IPS-18c (cell line): Measurements from ENCODE around the gene ALOX5.
"Not testable (repeated sequence)": the region's sequence is repeated elsewhere in the genome, so short reads cannot be mapped to it uniquely, and the experiment has no call there.

Source experiments
- H3K4me3 ChIP-seq: 2 replicates; pipeline ENCODE4 v1.7.0; 2013; ENCODE audit warnings: low read depth, mild to moderate bottlenecking, low read length, moderate library complexity; ENCODE audit not compliant: insufficient read depth
- H3K9me3 ChIP-seq: one replicate; pipeline ENCODE4 v1.6.1; 2013; ENCODE audit warnings: mild to moderate bottlenecking, low read length, moderate library complexity; ENCODE audit not compliant: control insufficient read depth, insufficient read depth

ALOX5 gene

DNA sequence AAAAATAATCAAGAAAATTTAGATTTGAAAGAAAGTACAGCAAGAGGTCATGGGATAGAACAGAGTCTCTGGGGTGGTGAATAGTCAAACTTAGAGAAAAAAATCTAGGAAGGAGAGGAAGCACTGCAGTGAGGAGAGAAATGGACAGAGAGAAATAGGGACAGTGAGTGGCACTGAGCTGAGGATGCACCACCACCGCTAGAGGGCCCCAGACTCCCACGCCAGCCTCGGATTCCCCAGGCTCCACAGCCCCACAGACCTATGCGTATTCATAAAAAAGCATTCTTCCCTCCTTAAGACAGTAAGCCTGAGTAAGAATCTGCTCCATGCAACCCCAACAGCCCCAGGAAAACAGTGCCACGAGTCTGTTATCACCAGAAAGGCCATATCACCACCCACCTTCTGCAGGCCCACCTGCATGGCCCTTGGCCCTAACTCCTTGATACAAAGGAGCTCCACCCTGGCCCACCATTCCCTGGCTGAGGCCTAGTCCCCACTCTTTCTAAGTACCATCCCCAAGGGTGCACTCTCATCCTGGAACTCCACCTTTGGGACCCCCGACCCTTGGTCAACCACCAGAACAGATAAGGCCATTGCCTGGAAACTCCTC is 91.0 kb downstream of the ALOX5 start:
- no peak overlapping the region for H3K4me3 ChIP-seq

GRCh38 chr10:45466784-45467183 is 92.8 kb downstream of the ALOX5 start:
- no peak overlapping the region for H3K4me3 ChIP-seq

More for the DNA sequence above, 91.0 kb downstream of the ALOX5 start:
- H3K9me3 ChIP-seq, result no peaks in the 10 kb centered on the region

DNA sequence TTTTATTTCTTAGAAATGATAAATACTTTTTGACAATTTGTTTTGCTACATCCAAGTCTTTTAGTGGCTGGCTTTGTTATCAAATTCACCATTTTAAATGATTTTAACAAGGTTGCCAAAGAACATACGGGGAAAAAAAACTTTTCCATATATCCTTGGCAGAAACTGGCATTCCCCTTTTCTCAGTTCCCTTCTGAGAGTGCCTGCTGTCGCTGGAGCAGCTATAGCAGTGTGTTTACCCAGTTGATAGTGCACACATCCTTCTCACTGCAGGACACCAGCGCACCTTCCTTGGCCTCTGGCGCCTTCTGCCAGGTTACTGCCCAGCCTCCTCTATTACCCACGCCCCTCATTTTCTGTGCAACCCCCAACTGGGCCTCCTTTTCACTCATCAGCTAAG is 94.1 kb downstream of the ALOX5 start:
- Histone ChIP-seq H3K9me3 (no peaks in the 10 kb centered on the region), H3K4me3 (no peak overlapping the region)

More at GRCh38 chr10:45466784-45467183, 92.8 kb downstream of the ALOX5 start:
- no peaks in the 10 kb centered on the region for H3K9me3 ChIP-seq

DNA sequence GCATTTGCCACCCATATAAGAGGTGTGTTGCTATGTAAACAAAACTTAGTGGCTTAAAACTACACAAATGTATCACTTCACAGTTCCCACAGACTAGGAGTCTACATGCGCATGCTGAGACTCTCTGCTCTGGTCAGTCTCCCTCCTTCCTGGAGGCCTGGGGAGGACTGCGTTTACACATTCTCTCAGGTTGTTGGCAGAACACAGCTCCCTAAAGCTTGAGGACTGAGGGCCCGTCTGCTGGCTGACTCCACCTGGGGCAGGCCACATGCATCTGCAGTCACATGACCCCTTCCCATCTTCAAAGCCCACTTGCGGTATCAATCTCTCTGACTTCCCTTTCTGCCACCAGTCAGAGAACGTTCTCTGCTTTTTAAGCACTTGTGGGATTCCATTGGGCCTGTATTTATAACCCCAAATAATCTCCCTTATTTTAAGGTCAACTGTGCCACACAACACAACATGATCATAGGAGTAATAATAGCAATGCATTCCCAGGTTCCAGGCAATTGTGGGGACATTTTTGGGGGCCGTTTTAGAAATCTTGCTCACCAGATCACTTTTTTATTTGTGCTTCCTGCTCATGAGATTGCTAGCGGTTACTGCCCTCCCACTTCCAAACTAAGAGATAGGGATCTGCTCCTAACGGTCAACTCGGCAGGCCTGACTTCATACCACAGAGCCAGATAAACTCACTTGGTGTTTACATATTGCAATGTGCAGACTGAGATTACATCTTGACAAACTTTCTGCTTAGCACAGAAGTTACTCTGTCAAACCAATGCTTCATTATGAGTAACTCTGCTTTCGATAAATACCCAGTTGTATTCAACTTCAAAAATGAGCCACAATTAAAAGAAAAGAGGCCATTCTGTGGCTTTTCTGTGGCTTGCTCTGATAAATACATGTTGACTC is 96.3 kb downstream of the ALOX5 start:
- H3K4me3 ChIP-seq, result no peak overlapping the region

DNA sequence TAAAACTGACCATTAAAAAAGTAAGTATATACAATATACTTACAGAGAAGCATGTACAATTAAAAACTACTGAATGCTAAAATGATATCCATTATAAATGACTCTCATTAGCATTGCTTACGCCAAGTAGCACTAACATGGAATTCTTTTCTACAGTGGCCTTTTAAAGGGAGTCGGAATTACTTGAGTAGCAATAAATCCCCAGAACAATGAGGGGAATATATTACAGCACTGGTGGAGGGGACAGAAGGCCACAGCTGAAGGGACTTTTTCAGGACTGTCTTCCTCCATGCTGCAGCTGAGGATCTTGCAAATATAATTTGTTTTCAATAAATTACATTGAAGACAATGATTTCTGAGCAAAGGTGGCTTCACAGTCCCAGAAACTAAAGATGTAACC is 97.0 kb downstream of the ALOX5 start:
- no peaks in the 10 kb centered on the region for H3K9me3 ChIP-seq
- no peak overlapping the region for H3K4me3 ChIP-seq

More for the DNA sequence above, 96.3 kb downstream of the ALOX5 start:
- no peaks in the 10 kb centered on the region for H3K9me3 ChIP-seq

DNA sequence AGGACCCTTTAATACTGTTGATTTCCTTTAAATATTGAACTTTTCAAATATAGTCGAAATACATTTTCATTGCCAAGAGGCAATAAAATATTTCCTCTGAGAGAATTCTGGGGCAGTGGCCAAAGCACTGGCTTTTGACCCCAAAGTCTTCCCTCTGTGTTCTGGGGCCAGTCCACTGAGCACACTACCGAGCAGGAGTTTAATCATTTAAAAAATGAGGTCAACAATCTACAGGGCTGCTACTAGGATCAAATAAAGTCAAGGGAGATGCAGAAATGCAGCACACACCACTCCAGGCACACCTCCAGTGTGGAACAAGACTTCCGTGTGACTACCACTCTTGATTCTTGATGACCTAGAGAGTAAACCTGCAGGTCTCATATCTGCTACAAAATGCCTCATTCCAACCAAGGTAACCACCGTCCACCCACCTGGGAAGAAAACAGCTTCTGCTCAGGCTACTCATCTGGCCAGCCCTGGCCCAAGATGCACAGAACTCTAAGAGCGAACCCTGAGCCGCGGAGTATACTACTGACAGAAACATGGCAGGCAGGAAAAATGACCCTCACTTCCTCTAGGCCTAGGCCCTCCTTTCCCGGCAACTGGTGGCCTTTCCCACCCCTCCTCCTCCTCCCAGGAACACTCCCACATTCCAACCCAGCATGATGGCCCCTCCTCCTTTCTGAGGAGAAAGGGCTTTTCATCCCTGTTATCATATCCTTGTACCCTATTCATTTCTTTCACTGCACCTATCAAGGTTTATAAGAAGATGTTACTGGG is 97.7 kb downstream of the ALOX5 start:
- Histone ChIP-seq H3K4me3 (no peak overlapping the region), H3K9me3 (no peaks in the 10 kb centered on the region)

DNA sequence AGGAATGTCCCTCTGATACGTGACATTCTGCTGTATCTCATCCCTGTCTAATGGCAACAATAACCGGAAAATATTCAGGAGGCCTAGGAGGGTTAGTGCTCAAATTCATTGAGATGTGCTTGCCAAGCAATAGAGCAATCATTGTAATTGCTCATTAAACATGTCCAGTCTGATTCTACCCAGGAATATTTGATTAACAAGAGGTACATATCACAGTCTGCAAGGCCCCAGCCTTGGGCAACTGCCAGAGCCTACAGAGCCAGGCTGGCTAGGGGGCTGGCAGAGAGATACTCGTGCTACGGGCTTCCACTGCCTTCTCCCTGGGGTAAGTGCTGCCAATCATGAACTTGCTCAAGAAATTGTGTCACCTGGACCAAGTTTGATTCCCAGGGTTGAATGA is 99.1 kb downstream of the ALOX5 start:
- H3K9me3 ChIP-seq, result no peaks in the 10 kb centered on the region
- H3K4me3 ChIP-seq, result no peak overlapping the region

GRCh38 chr10:45476559-45476958 is 102.5 kb downstream of the ALOX5 start:
- Histone ChIP-seq H3K9me3 (peaks cover 6% of the 10 kb centered on the region), H3K4me3 (no peak overlapping the region)

DNA sequence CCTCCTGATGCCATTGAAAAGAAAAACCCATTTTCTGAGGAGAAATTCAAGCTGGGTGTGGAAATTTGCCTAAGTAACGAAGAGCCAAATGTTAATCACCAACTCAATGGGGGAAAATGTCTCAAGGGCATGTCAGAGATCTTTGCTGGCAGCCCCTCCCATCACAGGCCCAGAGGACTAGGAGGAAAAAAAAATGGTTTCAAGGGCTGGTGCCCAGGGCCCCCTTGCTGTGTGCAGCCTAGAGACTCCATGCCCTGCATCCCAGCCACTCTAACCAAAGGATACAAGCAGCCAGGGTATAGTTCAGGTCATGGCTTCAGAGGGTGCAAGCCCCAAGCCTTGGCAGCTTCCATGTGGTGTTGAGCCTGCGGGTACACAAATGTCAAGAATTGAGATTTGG is 106.3 kb downstream of the ALOX5 start:
- Histone ChIP-seq H3K4me3 (no peak overlapping the region), H3K9me3 (peaks cover 6% of the 10 kb centered on the region)

DNA sequence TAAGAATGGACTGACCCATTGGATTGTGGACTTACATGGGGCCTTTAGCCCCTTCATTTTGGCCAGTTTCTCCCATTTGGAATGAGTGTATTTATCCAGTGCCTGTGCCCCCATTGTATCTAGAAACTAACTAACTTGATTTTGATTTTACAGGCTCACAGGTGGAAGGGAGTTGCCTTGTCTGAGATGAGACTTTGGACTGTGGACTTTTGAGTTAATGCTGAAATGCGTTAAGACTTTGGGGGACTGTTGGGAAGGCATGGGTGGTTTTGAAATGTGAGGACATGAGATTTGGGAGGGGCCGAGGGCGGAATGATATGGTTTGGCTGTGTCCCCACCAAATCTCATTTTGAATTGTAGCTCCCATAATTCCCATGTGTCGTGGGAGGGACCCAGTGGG is 107.1 kb downstream of the ALOX5 start:
- not testable (repeated sequence) for H3K4me3 ChIP-seq, H3K9me3 ChIP-seq

- peaks cover 6% of the 10 kb centered on the region for H3K9me3 ChIP-seq
- no peak overlapping the region for H3K4me3 ChIP-seq
Observed at GRCh38 chr10:45483002-45483401, 109.0 kb downstream of the ALOX5 start.

DNA sequence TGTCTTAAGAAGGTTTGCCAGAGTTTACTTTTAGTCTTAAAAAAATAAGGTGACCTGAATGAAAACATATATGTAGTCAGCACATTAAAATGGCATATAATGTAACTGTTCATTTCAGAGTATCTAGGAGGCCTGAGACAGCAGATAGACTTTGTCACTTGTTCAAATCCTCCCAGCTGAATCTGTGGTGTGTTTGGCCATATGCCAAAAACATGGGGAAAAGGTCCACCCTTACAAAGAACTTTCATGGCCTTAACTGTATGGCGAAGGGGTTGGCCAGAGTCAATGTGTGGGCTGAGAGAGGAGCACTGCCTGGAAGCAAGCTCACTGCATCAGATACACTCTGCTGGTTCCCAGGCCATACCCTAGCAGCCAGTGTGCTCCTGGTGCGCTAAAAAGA is 113.7 kb downstream of the ALOX5 start:
- no peak overlapping the region for H3K4me3 ChIP-seq

DNA sequence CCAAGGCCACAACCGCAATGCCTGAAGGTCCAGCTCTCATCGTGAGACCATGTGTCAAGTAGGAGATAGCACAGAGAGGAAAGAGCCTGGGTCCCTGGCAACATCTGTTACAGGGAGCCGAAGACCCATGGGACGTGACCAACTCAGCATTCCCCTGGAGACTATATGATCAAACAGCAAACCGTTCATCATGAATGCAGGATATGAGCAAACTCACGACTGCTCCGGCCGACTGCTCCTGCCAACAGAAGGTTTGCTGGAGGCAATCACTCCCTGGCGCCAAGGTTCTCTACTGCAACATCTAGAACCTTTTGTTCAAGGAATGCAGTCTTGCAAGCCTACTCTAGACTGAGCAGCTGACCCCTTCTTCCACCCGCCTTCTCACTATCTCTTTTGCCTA is 114.3 kb downstream of the ALOX5 start:
- no peaks in the 10 kb centered on the region for H3K9me3 ChIP-seq

More for the DNA sequence above, 113.7 kb downstream of the ALOX5 start:
- H3K9me3 ChIP-seq, result no peaks in the 10 kb centered on the region

GRCh38 chr10:45490277-45490676 is 116.3 kb downstream of the ALOX5 start:
- Histone ChIP-seq H3K4me3 (no peak overlapping the region), H3K9me3 (no peaks in the 10 kb centered on the region)

More for the DNA sequence above, 114.3 kb downstream of the ALOX5 start:
- no peak overlapping the region for H3K4me3 ChIP-seq

DNA sequence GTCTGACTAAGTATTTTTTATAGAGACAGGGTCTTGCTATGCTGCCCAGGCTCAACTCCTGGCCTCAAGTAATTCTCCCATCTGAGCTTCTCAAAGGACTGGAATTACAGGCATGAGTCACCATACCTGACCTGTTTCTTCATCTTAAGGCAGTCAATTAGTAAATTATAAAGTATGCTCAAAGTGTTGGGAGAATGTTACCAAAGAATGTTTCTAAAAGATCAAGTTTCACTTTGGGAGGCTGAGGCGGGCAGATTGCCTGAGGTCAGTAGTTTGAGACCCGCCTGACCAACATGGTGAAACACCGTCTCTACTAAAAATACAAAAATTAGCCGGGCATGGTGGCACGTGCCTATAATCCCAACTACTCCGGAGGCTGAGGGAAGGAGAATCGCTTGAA is 117.0 kb downstream of the ALOX5 start:
- Histone ChIP-seq H3K9me3 (no peaks in the 10 kb centered on the region), H3K4me3 (no peak overlapping the region)
